ENCODE measurements around the gene HPS4.

- no peak for TF ChIP-seq YY1 (IDR thresholded peaks at IDR 0.05; ENCODE audit: insufficient read depth, insufficient read length)
- TF ChIP-seq SUZ12 (IDR thresholded peaks at IDR 0.05; ENCODE audit: extremely low read depth, insufficient read depth, insufficient read length) = no peak
Observed at GRCh38 chr22:26496456-26496855, 12.9 kb upstream of the HPS4 start.
